ENCODE measurements around the gene THBS4.

Gene THBS4

DNA sequence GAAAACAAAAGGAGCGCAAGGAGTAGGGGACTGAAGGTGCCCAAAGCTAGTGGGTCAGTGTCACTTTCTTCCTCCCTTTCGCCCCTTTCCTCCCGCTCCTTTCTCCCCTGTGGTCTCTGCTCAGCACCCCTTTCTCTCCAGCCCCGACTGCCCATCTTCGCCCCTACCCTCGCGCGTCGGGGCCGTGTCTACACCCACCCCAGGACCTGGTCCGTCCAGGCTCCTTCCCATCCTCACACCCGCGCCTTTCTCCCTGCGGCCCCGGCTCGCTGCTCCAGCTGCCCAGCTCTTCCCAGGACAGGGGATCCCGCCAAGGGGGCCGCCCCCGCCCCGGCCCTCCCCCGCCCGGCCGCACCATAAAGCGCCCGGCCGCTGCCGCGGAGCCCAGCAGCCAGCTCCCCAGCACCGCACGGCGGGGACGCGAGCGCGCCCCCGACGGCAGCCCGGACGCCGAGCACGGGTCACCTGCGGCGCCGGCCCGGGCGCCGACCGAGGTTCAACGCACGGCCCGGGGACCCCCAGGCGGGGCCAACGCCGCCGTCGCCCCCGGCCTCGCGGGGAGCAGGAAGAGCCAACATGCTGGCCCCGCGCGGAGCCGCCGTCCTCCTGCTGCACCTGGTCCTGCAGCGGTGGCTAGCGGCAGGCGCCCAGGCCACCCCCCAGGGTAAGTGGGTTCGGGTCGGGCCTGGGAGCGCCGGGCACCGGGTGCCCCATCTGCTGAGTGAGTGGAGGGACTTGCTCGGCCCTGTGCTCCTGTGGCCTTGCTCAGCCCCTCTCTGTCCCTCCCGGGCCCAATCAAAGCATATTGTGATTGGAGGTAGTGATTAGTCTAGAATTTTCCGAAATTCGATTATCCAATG is at the start of gene THBS4:
Gene THBS4, plus strand, starts transcription at position 387 of the 860 bp plus-strand sequence. Its CDS starts 190 bp downstream, at position 577.
- DNase-seq = no peak

GRCh38 chr5:79986260-79986659 is 48.9 kb upstream of the THBS4 start:
- DNase-seq = no peak

DNA sequence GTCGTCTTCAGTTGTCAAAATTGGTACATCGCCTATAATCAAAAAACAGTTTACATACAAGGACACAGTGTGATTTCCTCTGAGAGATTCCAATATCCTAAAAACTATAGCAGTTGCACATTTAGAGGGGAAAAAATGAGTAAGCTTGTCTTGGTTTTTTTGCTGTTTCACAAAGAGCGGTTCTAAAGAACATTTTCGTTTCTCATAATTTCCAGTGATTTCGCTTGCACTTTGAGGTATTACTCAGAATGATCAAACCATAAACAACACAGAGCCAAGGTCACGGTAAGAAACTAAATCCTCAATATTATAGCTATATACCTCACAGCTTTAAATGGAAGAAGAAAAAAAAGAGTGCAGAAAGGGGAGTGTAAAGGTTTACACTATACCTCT is 44.9 kb upstream of the THBS4 start:
- DNase-seq = peak in 1 of 2 donors; percentile 3

GRCh38 chr5:79990598-79991507 is 44.3 kb upstream of the THBS4 start, which contains the start of gene MTX3:
Gene MTX3 (minus strand): TSS chr5:79991262. CDS start chr5:79991238, 24 bp downstream.
- peak; percentile 75 to 81 for DNase-seq

DNA sequence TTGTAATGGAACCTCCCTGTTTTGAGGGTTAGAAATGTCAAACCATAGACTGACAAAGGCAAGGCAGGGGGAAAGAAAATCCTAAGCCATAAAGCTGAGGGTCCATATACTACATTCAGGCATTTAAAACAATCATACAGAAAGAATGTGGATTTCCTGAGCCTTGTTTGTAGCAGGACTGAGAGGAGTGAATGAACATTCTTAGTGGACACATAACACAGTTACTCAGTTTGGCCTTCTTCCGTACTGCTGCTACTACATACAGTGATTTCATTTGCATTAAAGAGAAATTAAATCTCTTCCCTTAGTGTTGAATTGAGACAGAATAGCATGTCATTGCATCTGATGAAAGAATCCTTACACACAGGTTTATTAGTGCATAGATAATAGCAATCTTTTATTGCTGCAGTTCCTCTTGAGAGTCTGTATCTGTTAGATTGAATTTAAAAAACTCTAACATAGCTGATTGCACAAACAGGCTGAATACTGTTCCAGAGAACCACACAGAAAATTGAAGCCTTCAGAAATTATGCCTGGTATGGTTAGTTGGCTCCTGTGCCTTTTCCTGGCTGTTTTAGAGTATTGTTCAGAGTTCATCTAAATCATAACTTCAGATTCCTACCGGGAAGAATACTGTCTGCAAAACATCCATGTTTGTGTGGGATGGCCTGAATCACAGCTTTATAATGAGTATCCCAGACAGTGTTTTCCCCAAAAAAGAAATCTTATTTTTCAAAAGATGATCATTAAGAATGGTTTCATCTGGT is 42.1 kb upstream of the THBS4 start:
- no peak for DNase-seq

DNA sequence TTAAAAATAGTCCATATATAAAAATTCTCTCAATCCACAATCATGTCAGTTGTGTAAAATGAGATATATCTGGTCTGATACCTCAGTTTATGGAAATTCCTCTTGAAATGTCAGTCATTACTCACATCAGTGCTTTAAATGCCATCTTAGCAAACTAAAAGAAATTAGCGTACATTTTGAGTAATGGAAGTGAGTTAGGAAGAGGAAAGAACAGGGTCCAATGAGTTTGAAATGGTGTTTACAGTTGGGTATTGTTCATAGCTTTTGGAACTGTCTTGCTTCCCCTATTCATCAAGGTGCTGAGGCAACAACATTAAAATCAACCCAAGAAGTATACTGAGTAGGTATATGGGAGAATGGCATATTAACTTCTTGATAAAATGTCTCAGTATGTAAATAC is 35.4 kb upstream of the THBS4 start:
- DNase-seq = no peak

DNA sequence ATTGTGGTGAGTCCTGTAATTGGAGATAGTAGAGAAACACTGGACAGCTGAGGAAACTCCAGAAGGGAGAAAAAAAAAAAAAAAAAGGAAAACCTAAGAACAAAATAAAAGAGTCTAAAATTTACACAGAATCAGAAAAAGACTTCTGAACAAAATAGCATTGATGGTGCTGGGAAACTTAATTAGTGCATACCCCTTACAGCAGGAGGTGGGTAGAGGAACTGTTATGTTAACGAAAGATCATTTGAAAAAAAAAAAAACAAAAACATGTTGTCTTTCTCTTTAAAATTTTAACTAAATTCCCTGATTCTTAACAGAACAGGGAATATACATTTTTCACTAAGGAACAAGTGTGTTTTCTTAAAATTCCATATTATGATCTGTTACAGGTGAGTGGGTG is 32.5 kb upstream of the THBS4 start:
- no peak for DNase-seq

DNA sequence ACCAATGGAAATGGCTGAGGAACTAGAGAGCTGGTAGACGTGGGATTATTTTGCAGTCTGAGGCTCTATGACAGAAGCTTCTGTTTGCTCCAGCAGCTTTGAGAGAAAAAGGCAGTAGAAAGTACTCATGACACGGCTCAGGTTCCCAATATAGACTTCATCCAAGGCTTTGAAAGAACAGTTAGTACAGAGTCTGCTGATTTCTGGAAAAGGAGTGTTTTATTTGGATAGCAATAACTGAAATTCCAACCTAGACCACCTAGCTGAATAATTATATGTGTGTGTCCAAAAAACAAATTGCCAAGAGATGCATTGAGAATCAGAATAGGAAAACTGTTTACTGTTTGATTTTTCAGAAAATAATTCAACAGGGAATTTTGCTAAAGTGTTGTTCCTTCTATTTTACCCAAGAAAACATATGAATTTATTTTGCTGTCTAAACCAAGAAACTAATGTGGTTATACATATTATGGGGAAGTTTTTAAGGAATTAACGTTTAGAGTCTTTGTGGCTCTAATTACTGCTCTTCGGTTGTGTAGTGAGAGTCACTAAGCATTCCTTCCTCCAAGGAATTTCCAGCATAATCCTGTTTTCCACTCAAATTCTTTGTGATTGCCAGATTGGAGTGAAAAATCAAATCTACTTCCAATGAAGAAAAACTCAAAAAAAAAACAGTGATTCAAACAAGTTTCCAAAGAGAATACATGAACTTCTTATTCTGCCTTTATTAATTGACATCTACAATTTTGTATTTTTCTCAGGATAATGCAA is 26.0 kb upstream of the THBS4 start:
- DNase-seq = no peak

DNA sequence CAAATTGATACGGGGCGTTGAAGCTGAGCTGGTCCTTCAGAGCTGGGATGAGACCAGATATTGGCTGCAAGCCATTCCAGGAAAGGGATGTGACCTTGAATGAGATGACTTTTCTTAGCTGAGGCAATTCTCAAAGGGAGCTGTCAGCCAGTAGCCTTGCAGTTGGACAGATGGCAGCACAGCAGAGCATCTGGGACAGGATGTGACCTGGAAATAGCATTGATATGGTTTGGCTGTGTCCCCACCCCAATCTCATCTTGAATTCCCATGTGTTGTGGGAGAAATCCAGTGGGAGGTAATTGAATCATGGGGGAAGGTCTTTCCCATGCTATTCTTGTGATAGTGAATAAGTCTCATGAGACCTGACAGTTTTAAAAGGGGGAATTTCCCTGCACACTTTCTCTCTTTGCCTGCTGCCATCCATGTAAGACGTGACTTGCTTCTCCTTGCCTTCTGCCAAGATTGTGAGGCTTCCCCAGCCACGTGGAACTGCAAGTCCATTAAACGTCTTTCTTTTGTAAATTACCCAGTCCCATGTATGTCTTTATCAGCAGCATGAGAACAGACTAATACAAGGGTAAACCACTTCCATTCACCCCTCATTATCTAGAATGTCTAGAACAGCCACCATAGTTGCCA is 24.3 kb upstream of the THBS4 start:
- peak in 1 of 2 donors; percentile 29 for DNase-seq

DNA sequence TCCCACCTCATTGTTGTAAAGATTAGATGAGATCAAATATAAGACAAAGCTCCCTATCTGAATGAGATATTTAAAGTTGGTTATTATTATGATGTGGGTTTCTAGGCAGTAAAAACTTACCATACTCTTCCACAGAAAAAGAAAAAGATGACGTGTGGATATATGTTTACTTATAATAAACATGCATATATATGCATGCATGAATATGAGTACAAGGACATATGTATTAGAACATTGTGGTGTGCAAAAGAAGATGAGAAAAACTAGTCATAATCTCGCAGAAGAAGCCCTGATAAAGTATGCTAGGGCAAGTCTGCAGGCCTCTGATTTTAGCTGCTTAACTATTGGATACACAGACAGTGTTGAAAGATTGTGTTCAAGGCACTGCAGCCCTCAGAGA is 10.1 kb upstream of the THBS4 start:
- no peak for DNase-seq

DNA sequence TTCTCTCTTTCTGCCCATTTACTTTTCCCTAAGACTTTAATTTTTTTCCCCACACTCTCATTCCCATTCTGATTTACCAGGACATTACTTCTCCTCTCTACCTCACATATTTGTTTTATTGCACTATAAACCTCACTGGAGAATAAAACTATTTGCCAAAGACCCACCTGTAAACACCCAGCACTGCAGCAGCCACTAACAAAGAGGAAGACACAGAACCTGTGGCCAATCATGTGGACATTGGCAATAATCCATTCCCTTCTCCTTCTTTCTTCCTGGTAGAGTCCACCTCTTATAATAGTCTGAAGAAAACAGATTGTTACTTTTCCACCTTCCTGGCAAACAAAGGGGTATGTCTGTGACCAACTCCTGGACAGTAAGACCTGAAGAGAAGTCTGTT is 8.3 kb upstream of the THBS4 start:
- no peak for DNase-seq

GRCh38 chr5:80031109-80031508 is 4.0 kb upstream of the THBS4 start:
- DNase-seq = no peak

- no peak for DNase-seq
Measured at GRCh38 chr5:80033513-80033912, 1.6 kb upstream of the THBS4 start.

DNA sequence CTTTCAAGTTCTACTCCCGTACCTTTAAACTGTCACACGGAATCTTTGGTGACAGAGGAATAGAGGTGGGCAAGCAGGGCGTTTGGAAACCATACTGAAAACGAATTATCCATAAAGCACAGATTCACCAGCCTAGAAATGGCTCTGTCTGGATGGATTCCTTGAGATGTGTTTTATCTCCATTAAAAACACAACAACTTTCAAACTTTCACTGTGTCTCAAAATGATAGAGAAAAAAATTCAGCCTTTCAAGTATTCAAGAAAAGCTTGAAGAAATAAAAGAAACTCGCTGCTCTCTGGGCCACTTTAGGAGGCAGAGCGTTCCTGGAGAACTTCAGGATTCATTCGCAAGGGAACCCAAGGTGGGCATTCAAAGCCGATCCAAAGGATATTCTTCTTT is 589 bp upstream of the THBS4 start:
- DNase-seq = no peak

- DNase-seq = no peak
Measured at GRCh38 chr5:80035839-80036238, 691 bp downstream of the THBS4 start.

DNA sequence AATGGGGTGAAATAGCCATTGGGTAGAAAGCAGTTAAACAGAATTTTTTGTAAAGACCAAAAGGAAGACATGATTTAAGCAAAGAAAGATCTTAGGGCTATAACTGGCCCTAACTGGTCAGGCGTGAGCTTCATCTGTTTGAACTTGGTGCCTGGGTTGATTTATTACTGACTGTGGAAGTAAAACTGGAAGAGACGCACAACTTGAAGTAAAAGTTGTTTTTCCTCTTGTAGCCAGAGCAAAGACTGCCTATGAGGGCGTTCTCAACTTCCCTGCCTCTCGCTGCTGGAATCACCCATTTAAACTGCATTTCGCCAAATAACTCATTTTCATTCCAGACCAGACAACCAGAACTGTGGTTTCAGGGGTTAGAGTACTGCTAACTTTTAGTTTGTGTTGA is 1.5 kb downstream of the THBS4 start:
- no peak for DNase-seq

DNA sequence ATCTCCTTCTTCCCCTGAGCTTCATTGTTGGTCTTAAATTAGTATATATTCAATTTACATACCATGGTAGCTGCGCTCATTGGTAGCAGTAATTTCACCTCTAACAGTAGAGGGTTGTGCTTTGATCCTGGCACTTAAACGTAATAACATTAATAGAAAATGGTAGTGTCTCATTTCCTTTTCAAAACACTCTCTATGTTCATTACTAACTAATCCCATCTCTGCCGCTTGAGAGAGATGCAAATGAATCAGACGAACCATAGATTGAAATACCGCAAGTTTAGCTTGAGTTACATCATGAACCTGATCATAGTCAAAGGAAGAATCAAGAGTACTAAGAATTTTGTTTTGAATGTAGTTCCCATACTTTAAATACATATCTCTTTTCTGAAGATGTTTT is 2.2 kb downstream of the THBS4 start:
- DNase-seq = no peak

GRCh38 chr5:80039650-80040049 is 4.5 kb downstream of the THBS4 start:
- no peak for DNase-seq

DNA sequence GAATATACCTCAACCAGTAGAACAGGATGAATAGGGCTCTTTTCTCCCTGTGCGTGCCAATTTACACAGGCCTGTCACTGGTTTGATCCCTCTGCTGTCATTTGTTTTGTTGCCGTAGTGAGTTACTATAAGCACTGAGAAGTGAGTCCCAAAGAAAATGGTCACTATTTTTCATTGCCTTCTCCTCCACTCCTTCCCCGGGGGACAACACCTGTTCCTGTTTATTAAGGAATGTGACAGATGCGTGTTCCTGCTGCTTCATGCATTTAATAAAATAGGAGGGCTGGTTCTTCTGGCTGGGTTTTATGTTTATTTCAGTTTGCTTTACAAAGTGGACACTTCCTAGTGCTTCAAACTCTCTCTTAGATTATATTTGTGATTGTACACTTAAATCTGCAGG is 6.4 kb downstream of the THBS4 start:
- DNase-seq = no peak

GRCh38 chr5:80042330-80042729 is 7.2 kb downstream of the THBS4 start:
- DNase-seq = no peak

DNA sequence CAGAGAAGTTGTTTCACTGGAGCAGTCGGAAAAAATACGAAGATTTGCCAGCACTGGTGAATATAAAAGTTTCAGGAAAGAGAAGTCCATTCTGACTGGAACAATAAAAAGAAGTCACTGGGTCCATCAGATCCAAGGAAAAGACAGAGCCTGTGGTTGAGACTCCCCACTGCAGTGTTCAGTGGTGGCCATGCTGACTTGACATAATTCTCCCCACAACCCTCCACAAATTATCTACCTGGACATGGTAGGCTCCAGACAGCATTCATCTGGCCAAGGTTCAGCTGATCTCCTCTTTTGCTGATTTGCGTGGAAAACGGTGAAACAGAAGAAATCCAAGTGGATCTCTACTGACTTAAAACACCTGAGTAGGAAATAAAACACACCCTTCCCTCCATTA is 8.0 kb downstream of the THBS4 start:
- DNase-seq = no peak

Measured in inflammatory macrophage treated with lipopolysaccharide for 1 hour (primary cell).